ENCODE results near the gene AXIN1. TPM values are rescaled to one million over a fixed set of nuclear protein-coding genes. Genes with fewer than 3 reads are reported as not detected.

Gene AXIN1
- total RNA-seq, 1 experiment from 2014 or later, result 26.9 TPM

- POLR2A ChIA-PET (ENCODE audit: unreplicated experiment), result no interaction called here
- Histone ChIP-seq H3K36me3 (ENCODE audit: low read depth, low read length) (no peaks in the 10 kb centered on the region), H3K4me1 (ENCODE audit: insufficient read depth, low read length) (no peaks in the 10 kb centered on the region), H2AFZ (ENCODE audit: low read length) (no peak overlapping the region), H3K27me3 (ENCODE audit: low read length) (no peaks in the 10 kb centered on the region), H3K4me2 (ENCODE audit: low read length) (no peak overlapping the region), H3K9ac (ENCODE audit: low read length) (no peak overlapping the region), H3K27ac (ENCODE audit: low read length) (no peak overlapping the region), H3F3A (ENCODE audit: low read length, unreplicated experiment) (no peaks in the 10 kb centered on the region), H3K9me2 (replicated peaks; ENCODE audit: low read length) (no peaks in the 10 kb centered on the region), H4K20me1 (ENCODE audit: low read length) (no peaks in the 10 kb centered on the region), H3K4me3 (ENCODE audit: low read length) (no peak overlapping the region), H3K79me2 (ENCODE audit: low read length) (no peaks in the 10 kb centered on the region), H3K9me3 (ENCODE audit: low read length) (no peaks in the 10 kb centered on the region)
- intact Hi-C loops (cut with micrococcal nuclease), result no loop called here
- no peak for DNase-seq
- CTCF ChIA-PET, result no interaction called here
- BruUV-seq (replicated peaks), result no TSS peak
- ATAC-seq, result no peak
- TF ChIP-seq EZH2 (IDR thresholded peaks at IDR 0.05; ENCODE audit: low read length, unreplicated experiment) (no peak), EZH2phosphoT487 (IDR thresholded peaks at IDR 0.05; ENCODE audit: borderline replicate concordance, low read length) (no peak), CTCF (conservative IDR thresholded peaks at IDR 0.05; ENCODE audit: low read depth, low read length) (no peak)
Measured at GRCh38 chr16:261031-261691, 91.4 kb downstream of the AXIN1 start.

GRCh38 chr16:260326-260725, 92.2 kb downstream of the AXIN1 start:
- no peak overlapping the region for H3K9ac ChIP-seq (ENCODE audit: low read length)
- ChIA-PET CTCF (no interaction called here), POLR2A (ENCODE audit: unreplicated experiment) (no interaction called here)
- no peaks in the 10 kb centered on the region for H4K20me1 ChIP-seq (ENCODE audit: low read length)
- BruUV-seq (replicated peaks), result no TSS peak
- no peaks in the 10 kb centered on the region for H3K4me1 ChIP-seq (ENCODE audit: insufficient read depth, low read length)
- H3K4me2 ChIP-seq (ENCODE audit: low read length), result no peak overlapping the region
- intact Hi-C loops (cut with micrococcal nuclease), result no loop called here
- ATAC-seq (no peak), DNase-seq (no peak)
- TF ChIP-seq EZH2 (IDR thresholded peaks at IDR 0.05; ENCODE audit: low read length, unreplicated experiment), result no peak
- TF ChIP-seq CTCF (conservative IDR thresholded peaks at IDR 0.05; ENCODE audit: low read depth, low read length), result no peak
- TF ChIP-seq EZH2phosphoT487 (IDR thresholded peaks at IDR 0.05; ENCODE audit: borderline replicate concordance, low read length), result no peak
- no peaks in the 10 kb centered on the region for H3K36me3 ChIP-seq (ENCODE audit: low read depth, low read length)
- H3K79me2 ChIP-seq (ENCODE audit: low read length), result no peaks in the 10 kb centered on the region
- no peaks in the 10 kb centered on the region for H3F3A ChIP-seq (ENCODE audit: low read length, unreplicated experiment)
- H3K9me2 ChIP-seq (replicated peaks; ENCODE audit: low read length), result no peaks in the 10 kb centered on the region
- no peaks in the 10 kb centered on the region for H3K27me3 ChIP-seq (ENCODE audit: low read length)
- H2AFZ ChIP-seq (ENCODE audit: low read length), result no peak overlapping the region
- no peaks in the 10 kb centered on the region for H3K9me3 ChIP-seq (ENCODE audit: low read length)
- no peak overlapping the region for H3K4me3 ChIP-seq (ENCODE audit: low read length)
- no peak overlapping the region for H3K27ac ChIP-seq (ENCODE audit: low read length)

GRCh38 chr16:259814-260253, 92.7 kb downstream of the AXIN1 start:
- DNase-seq (no peak), ATAC-seq (no peak)
- Histone ChIP-seq H3K9ac (ENCODE audit: low read length) (no peak overlapping the region), H3K27me3 (ENCODE audit: low read length) (no peaks in the 10 kb centered on the region), H3K9me3 (ENCODE audit: low read length) (no peaks in the 10 kb centered on the region), H3F3A (ENCODE audit: low read length, unreplicated experiment) (no peaks in the 10 kb centered on the region), H3K27ac (ENCODE audit: low read length) (no peak overlapping the region), H3K9me2 (replicated peaks; ENCODE audit: low read length) (no peaks in the 10 kb centered on the region), H3K36me3 (ENCODE audit: low read depth, low read length) (no peaks in the 10 kb centered on the region), H3K4me1 (ENCODE audit: insufficient read depth, low read length) (no peaks in the 10 kb centered on the region), H3K4me2 (ENCODE audit: low read length) (no peak overlapping the region), H4K20me1 (ENCODE audit: low read length) (no peaks in the 10 kb centered on the region), H3K79me2 (ENCODE audit: low read length) (no peaks in the 10 kb centered on the region), H2AFZ (ENCODE audit: low read length) (no peak overlapping the region), H3K4me3 (ENCODE audit: low read length) (no peak overlapping the region)
- intact Hi-C loops (cut with micrococcal nuclease), result no loop called here
- CTCF ChIA-PET, result no interaction called here
- BruUV-seq (replicated peaks), result no TSS peak
- POLR2A ChIA-PET (ENCODE audit: unreplicated experiment), result no interaction called here
- TF ChIP-seq EZH2 (IDR thresholded peaks at IDR 0.05; ENCODE audit: low read length, unreplicated experiment) (no peak), EZH2phosphoT487 (IDR thresholded peaks at IDR 0.05; ENCODE audit: borderline replicate concordance, low read length) (no peak), CTCF (conservative IDR thresholded peaks at IDR 0.05; ENCODE audit: low read depth, low read length) (no peak)

Measured in PC-3 (cell line).